Measurements from ENCODE around the gene LRMDA. TPM values are rescaled to one million over a fixed set of nuclear protein-coding genes. Genes with fewer than 3 reads are reported as not detected.

LRMDA gene
- total RNA-seq, 2 donors from 2014 or later = 9.6 to 12.6 TPM

DNA sequence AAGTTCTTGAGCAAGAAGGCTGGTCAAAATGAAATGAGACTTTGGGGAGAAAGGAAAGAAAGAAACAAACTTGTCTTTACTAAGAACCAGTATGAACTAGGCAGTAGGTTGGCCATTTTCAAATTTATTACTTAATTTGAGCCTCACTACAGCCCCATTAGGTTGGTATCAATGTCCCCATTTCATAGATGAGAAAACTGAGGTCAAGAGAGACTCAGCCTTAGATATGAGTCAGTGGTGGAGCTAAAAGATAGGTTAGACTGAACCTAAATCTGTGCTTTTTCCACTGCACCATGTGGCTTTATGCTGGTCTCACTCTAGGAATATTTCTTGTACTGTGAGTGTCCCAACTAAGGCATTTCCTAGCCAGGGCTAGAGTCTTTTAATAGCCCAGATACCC is 38.7 kb upstream of the LRMDA start:
- intact Hi-C loops (cut with DNase I) = loop anchor here (10.0 kb wide), 1 partner anchor 522 kb away; no protein-coding TSS in a partner anchor
- Histone ChIP-seq H3K27me3 (replicated peaks; ENCODE audit: insufficient read depth) (no peaks in the 10 kb centered on the region), H3K36me3 (no peaks in the 10 kb centered on the region), H3K4me1 (replicated peaks) (peaks cover 5% of the 10 kb centered on the region), H3K9me3 (no peaks in the 10 kb centered on the region), H3K4me3 (no peak overlapping the region), H3K27ac (no peak overlapping the region)
- no peak for DNase-seq (ENCODE audit: low spot score)
- no peak for TF ChIP-seq POLR2A (IDR thresholded peaks at IDR 0.05)

DNA sequence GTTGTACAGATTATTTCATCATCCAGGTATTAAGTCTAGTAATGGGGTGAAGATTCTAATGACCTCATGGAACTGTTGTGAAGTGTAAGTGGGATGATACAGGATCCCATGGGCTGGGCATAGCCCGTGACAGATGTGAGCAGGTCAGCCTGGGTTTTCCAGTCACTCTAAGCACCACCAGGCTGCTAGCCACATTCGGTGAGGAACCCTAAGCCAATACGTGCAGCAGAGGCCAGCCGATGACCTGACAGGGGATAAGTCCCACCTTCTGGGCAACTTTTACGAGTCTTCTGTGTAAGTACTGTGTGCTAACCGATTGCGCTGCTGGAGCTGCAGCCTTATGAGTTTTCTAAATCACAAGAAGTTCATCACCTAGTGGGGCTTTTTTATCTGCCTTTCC is 37.2 kb upstream of the LRMDA start:
- H3K27ac ChIP-seq = no peak overlapping the region
- no peak overlapping the region for H3K4me3 ChIP-seq
- H3K36me3 ChIP-seq = peaks cover 0 to 8% of the 10 kb centered on the region in 2 donors
- peaks cover 5% of the 10 kb centered on the region for H3K4me1 ChIP-seq (replicated peaks)
- no peaks in the 10 kb centered on the region for H3K9me3 ChIP-seq
- intact Hi-C loops (cut with DNase I) = loop anchor here (10.0 kb wide), 1 partner anchor 521 kb away; no protein-coding TSS in a partner anchor
- no peak for DNase-seq (ENCODE audit: low spot score)
- H3K27me3 ChIP-seq (replicated peaks; ENCODE audit: insufficient read depth) = no peaks in the 10 kb centered on the region
- TF ChIP-seq POLR2AphosphoS5 (IDR thresholded peaks at IDR 0.05) (no peak), POLR2A (IDR thresholded peaks at IDR 0.05) (no peak)
- TF ChIP-seq, protein P1, sequence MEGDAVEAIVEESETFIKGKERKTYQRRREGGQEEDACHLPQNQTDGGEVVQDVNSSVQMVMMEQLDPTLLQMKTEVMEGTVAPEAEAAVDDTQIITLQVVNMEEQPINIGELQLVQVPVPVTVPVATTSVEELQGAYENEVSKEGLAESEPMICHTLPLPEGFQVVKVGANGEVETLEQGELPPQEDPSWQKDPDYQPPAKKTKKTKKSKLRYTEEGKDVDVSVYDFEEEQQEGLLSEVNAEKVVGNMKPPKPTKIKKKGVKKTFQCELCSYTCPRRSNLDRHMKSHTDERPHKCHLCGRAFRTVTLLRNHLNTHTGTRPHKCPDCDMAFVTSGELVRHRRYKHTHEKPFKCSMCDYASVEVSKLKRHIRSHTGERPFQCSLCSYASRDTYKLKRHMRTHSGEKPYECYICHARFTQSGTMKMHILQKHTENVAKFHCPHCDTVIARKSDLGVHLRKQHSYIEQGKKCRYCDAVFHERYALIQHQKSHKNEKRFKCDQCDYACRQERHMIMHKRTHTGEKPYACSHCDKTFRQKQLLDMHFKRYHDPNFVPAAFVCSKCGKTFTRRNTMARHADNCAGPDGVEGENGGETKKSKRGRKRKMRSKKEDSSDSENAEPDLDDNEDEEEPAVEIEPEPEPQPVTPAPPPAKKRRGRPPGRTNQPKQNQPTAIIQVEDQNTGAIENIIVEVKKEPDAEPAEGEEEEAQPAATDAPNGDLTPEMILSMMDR (IDR thresholded peaks at IDR 0.05) = no peak
- 82% methylated on average over 7 of the region's 7 CpGs for WGBS

DNA sequence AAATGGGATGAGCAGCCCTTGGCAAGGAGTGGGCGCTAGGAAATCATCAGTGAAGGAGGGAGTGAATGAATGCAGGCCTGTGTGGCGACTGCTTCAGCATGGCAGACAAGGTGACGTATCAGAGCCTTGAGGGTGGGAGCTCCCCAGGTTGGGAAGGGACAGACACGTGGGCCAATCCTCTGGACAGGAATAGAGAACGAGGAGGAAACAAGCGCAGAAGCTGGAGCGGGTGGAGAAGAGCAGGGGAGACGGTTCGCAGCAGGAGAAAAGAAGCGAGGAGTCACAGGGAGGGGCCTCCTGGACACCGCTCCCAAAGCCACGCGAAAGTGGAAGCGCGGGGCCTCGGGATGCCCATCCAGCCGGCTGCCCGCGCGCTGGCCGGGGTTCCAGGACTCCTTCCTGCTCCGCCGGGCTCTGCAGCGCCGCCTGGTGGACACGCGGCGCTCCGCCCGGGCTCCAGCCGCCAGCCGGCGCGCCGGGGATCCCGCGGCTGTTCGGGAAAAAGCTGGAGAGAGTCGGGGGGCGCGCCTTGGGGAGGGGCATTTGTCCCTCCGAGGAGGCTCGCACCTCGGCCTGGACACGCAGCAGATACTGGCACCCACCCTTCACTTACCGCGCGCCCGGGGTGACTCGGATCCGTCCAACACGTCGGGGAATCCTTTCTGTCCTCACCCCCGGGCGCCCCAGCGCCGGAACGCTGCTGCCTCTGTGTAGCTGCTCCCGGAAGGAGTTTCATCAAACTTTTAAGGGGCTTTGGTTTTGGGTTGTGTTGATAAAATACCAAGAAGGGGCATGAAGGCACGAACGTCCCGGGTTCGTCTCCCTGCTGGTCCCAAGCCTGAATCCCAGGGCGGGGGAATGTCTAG is 36.1 kb upstream of the LRMDA start:
- peaks cover 0 to 14% of the 10 kb centered on the region in 2 donors for H3K36me3 ChIP-seq
- H3K4me3 ChIP-seq = peak overlapping the region; percentile 98 to 100
- peak overlapping the region; percentile 98 to 99 for H3K27ac ChIP-seq
- peak; percentile 32 for DNase-seq (ENCODE audit: low spot score)
- H3K27me3 ChIP-seq (replicated peaks; ENCODE audit: insufficient read depth) = no peaks in the 10 kb centered on the region
- no peaks in the 10 kb centered on the region for H3K9me3 ChIP-seq
- TF ChIP-seq, protein P1 (IDR thresholded peaks at IDR 0.05) = peak; percentile 83 to 94 (median 90)
- no peak for TF ChIP-seq POLR2AphosphoS5 (IDR thresholded peaks at IDR 0.05)
- WGBS = 20% methylated on average over 64 of the region's 64 CpGs
- intact Hi-C loops (cut with DNase I) = loop anchor here (1.0 to 10.0 kb wide), 3 partner anchors 100 to 847 kb away; no protein-coding TSS in a partner anchor
- H3K4me1 ChIP-seq (replicated peaks) = peaks cover 5% of the 10 kb centered on the region

DNA sequence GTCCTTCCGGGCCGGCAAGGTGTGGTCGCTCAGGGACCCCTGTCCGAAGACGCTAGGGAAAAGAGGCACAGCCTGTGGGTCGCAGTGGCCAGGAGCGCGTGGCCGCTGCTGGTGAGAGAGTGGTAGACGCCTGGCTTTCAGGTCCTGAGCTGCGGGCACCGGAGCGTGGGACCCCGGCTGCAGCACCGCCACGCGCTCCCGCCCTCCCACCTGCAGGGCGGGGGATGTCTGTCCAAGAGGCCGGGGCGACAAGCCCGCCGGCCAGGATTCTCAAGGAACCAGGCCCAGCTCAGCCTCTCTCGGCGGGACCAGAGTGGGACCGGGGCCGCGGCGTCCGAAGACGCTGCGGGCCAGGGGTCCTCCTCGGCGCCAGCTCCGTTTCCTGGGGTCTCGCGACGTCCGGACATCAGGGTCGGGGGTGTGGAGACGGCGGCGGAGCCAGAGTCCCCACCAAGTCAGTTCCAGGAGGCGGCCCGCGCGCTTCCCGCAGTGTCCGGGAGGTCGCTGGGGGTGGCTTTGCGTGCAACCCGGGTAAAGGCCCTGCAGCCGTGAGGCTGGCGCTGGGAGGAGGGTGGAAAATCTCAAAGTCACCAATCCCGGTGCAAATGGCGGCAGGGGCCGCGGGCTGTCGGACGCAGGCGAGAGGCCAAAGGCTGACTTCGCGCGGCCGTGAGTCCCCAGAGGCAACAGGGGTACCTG is 35.3 kb upstream of the LRMDA start:
- peak overlapping the region; percentile 98 to 99 for H3K27ac ChIP-seq
- peaks cover 5% of the 10 kb centered on the region for H3K4me1 ChIP-seq (replicated peaks)
- DNase-seq (ENCODE audit: low spot score) = peak; percentile 10
- TF ChIP-seq, protein P1 (IDR thresholded peaks at IDR 0.05) = no peak
- H3K4me3 ChIP-seq = peak overlapping the region; percentile 98 to 100
- 30% methylated on average over 53 of the region's 65 CpGs for WGBS
- peaks cover 0 to 14% of the 10 kb centered on the region in 2 donors for H3K36me3 ChIP-seq
- no peaks in the 10 kb centered on the region for H3K9me3 ChIP-seq
- no peaks in the 10 kb centered on the region for H3K27me3 ChIP-seq (replicated peaks; ENCODE audit: insufficient read depth)
- intact Hi-C loops (cut with DNase I) = loop anchor here (1.0 to 10.0 kb wide), 3 partner anchors 101 to 846 kb away; no protein-coding TSS in a partner anchor
